ENCODE data around the gene AGPAT3. TPM values are rescaled to one million over a fixed set of nuclear protein-coding genes. Genes with fewer than 3 reads are reported as not detected.

The AGPAT3 gene
- total RNA-seq, 1 donor from 2014 or later = 63.2 TPM

GRCh38 chr21:43873673-43874072, 8.7 kb downstream of the AGPAT3 start:
- peak overlapping the region; percentile 89 for H3K27ac Mint-ChIP-seq (ENCODE audit: unreplicated experiment)
- H3K9me3 Mint-ChIP-seq (ENCODE audit: unreplicated experiment) = no peaks in the 10 kb centered on the region
- H3K4me1 Mint-ChIP-seq (ENCODE audit: unreplicated experiment) = peaks cover 43% of the 10 kb centered on the region
- peaks cover 24% of the 10 kb centered on the region for H3K36me3 Mint-ChIP-seq (ENCODE audit: unreplicated experiment)
- H3K27me3 Mint-ChIP-seq (ENCODE audit: unreplicated experiment) = no peaks in the 10 kb centered on the region
- no peak for DNase-seq (ENCODE audit: extremely low spot score, unreplicated experiment)
- H3K4me3 Mint-ChIP-seq (ENCODE audit: unreplicated experiment) = no peak overlapping the region
- no peak for TF ChIP-seq CTCF (IDR thresholded peaks at IDR 0.05)

GRCh38 chr21:43874085-43874805, 9.2 kb downstream of the AGPAT3 start:
- TF ChIP-seq CTCF (IDR thresholded peaks at IDR 0.05) = no peak
- Mint-ChIP-seq H3K9me3 (ENCODE audit: unreplicated experiment) (no peaks in the 10 kb centered on the region), H3K27ac (ENCODE audit: unreplicated experiment) (peak overlapping the region; percentile 89), H3K27me3 (ENCODE audit: unreplicated experiment) (no peaks in the 10 kb centered on the region), H3K4me3 (ENCODE audit: unreplicated experiment) (no peak overlapping the region), H3K4me1 (ENCODE audit: unreplicated experiment) (peaks cover 39% of the 10 kb centered on the region), H3K36me3 (ENCODE audit: unreplicated experiment) (peaks cover 21% of the 10 kb centered on the region)
- no peak for DNase-seq (ENCODE audit: extremely low spot score, unreplicated experiment)

- Mint-ChIP-seq H3K36me3 (ENCODE audit: unreplicated experiment) (peaks cover 17% of the 10 kb centered on the region), H3K4me1 (ENCODE audit: unreplicated experiment) (peaks cover 59% of the 10 kb centered on the region), H3K9me3 (ENCODE audit: unreplicated experiment) (no peaks in the 10 kb centered on the region), H3K27me3 (ENCODE audit: unreplicated experiment) (no peaks in the 10 kb centered on the region), H3K27ac (ENCODE audit: unreplicated experiment) (no peak overlapping the region), H3K4me3 (ENCODE audit: unreplicated experiment) (no peak overlapping the region)
- no peak for DNase-seq (ENCODE audit: extremely low spot score, unreplicated experiment)
- TF ChIP-seq CTCF (IDR thresholded peaks at IDR 0.05) = no peak
These were observed 11.6 kb downstream of the AGPAT3 start for GRCh38 chr21:43876605-43877004.

GRCh38 chr21:43877936-43878575, 13.0 kb downstream of the AGPAT3 start:
- Mint-ChIP-seq H3K4me3 (ENCODE audit: unreplicated experiment) (no peak overlapping the region), H3K27me3 (ENCODE audit: unreplicated experiment) (no peaks in the 10 kb centered on the region), H3K36me3 (ENCODE audit: unreplicated experiment) (peaks cover 9% of the 10 kb centered on the region), H3K4me1 (ENCODE audit: unreplicated experiment) (peaks cover 52% of the 10 kb centered on the region), H3K9me3 (ENCODE audit: unreplicated experiment) (no peaks in the 10 kb centered on the region), H3K27ac (ENCODE audit: unreplicated experiment) (no peak overlapping the region)
- no peak for TF ChIP-seq CTCF (IDR thresholded peaks at IDR 0.05)
- no peak for DNase-seq (ENCODE audit: extremely low spot score, unreplicated experiment)

- H3K9me3 Mint-ChIP-seq (ENCODE audit: unreplicated experiment) = no peaks in the 10 kb centered on the region
- no peak for TF ChIP-seq CTCF (IDR thresholded peaks at IDR 0.05)
- H3K4me1 Mint-ChIP-seq (ENCODE audit: unreplicated experiment) = peaks cover 41% of the 10 kb centered on the region
- no peak for DNase-seq (ENCODE audit: extremely low spot score, unreplicated experiment)
- no peak overlapping the region for H3K4me3 Mint-ChIP-seq (ENCODE audit: unreplicated experiment)
- peak overlapping the region; percentile 34 for H3K27ac Mint-ChIP-seq (ENCODE audit: unreplicated experiment)
- H3K27me3 Mint-ChIP-seq (ENCODE audit: unreplicated experiment) = no peaks in the 10 kb centered on the region
- H3K36me3 Mint-ChIP-seq (ENCODE audit: unreplicated experiment) = peaks cover 8% of the 10 kb centered on the region
These were observed 14.5 kb downstream of the AGPAT3 start for GRCh38 chr21:43879348-43880110.

All from osteocyte (in vitro differentiated cells).